GM12874 (cell line): Measurements from ENCODE around the gene TRPM5.

Source experiments
- CTCF ChIP-seq: IDR thresholded peaks from 2 replicates; pipeline ENCODE4 v1.5.1; 2011; ENCODE audit warnings: low read depth, mild to moderate bottlenecking, control low read depth, low read length, moderate library complexity; ENCODE audit not compliant: insufficient read depth

TRPM5 gene

GRCh38 chr11:2458321-2458720, 14.0 kb upstream of the TRPM5 start:
- no peak for TF ChIP-seq CTCF

GRCh38 chr11:2453436-2453835, 9.1 kb upstream of the TRPM5 start:
- no peak for TF ChIP-seq CTCF

GRCh38 chr11:2452321-2453012, 8.2 kb upstream of the TRPM5 start:
- TF ChIP-seq CTCF, result no peak

- TF ChIP-seq CTCF, result no peak
These were observed 7.6 kb upstream of the TRPM5 start for GRCh38 chr11:2451916-2452315.

GRCh38 chr11:2451336-2451735, 7.0 kb upstream of the TRPM5 start:
- no peak for TF ChIP-seq CTCF

GRCh38 chr11:2450321-2451041, 6.2 kb upstream of the TRPM5 start:
- TF ChIP-seq CTCF, result no peak

- no peak for TF ChIP-seq CTCF
These were observed 5.4 kb upstream of the TRPM5 start for GRCh38 chr11:2449548-2450320.
